Tibial nerve (tissue), 4 donors: Measurements from ENCODE around the gene MAPK14. TPM values are rescaled to one million over a fixed set of nuclear protein-coding genes. Genes with fewer than 3 reads are reported as not detected.

Source experiments
- DNase-seq, 2 donors: peaks; one replicate each; pipeline ENCODE4 v3.0.0-alpha.2; 2019; ENCODE audit warnings: low spot score in 2 of 2
- H3K27ac ChIP-seq, 4 donors: fragments of 200-600 bp; sonication (generic) in 3 of 4; one replicate each; pipeline ENCODE4 v1.5.1; 2017 to 2019; ENCODE audit warnings: mild to moderate bottlenecking in 1 of 4
- H3K27me3 ChIP-seq, 2 donors: fragments of 200-600 bp; sonication (generic) in 1 of 2; one replicate each; pipeline versions ENCODE4 v1.5.1 to v1.6.0; 2017 to 2019
- H3K36me3 ChIP-seq, 3 donors: fragments of 200-600 bp; sonication (generic); one replicate each; pipeline ENCODE4 v1.5.1; 2018 to 2019
- H3K4me1 ChIP-seq, 4 donors: fragments of 200-600 bp; sonication (generic) in 3 of 4; one replicate each; pipeline ENCODE4 v1.5.1; 2017 to 2019
- H3K4me3 ChIP-seq, 4 donors: fragments of 200-600 bp; sonication (generic) in 3 of 4; one replicate each; pipeline ENCODE4 v1.5.1; 2017 to 2019; ENCODE audit warnings: mild to moderate bottlenecking in 1 of 4, moderate library complexity in 1 of 4
- H3K9me3 ChIP-seq, 4 donors: fragments of 200-600 bp; sonication (generic) in 3 of 4; one replicate each; pipeline ENCODE4 v1.5.1; 2017 to 2019
- EP300 ChIP-seq, 2 donors: sonication (generic); formaldehyde crosslinking; IDR thresholded peaks; one replicate each; pipeline ENCODE4 v1.6.1; 2017; ENCODE audit warnings: antibody characterized with exemption in 2 of 2, mild to moderate bottlenecking in 1 of 2
- POLR2A ChIP-seq, 2 donors: fragments of 450-650 bp; IDR thresholded peaks; one replicate each; pipeline ENCODE4 v1.6.1; 2017; ENCODE audit warnings: antibody characterized with exemption in 2 of 2, mild to moderate bottlenecking in 2 of 2, moderate library complexity in 2 of 2
- WGBS, 2 donors: methylation state at CpG; one replicate each; pipeline ENCODE4 v1.1.5; 2018; 5-methylcytosine and 5-hydroxymethylcytosine counted together
- total RNA-seq, 4 donors: library from RNA; depleted of rRNA; stranded (reverse); fragments of >200 nt; gene quantifications; one replicate each; pipeline ENCODE4 v1.1.0, GENCODE V29; 2016
- TF ChIP-seq, protein P1 (sequence below), 5 experiments: fragments of 200-600 bp in 3 of 5; fragments of 450-650 bp in 2 of 5; sonication (generic) in 3 of 5; IDR thresholded peaks; one replicate each; pipeline ENCODE4 v1.5.1; 2016 to 2019; ENCODE audit warnings: antibody characterized with exemption in 5 of 5, mild to moderate bottlenecking in 3 of 5, moderate library complexity in 2 of 5

MAPK14 gene
- total RNA-seq, 4 donors from 2014 or later: 73.5 to 88.1 (median 83.2) TPM

DNA sequence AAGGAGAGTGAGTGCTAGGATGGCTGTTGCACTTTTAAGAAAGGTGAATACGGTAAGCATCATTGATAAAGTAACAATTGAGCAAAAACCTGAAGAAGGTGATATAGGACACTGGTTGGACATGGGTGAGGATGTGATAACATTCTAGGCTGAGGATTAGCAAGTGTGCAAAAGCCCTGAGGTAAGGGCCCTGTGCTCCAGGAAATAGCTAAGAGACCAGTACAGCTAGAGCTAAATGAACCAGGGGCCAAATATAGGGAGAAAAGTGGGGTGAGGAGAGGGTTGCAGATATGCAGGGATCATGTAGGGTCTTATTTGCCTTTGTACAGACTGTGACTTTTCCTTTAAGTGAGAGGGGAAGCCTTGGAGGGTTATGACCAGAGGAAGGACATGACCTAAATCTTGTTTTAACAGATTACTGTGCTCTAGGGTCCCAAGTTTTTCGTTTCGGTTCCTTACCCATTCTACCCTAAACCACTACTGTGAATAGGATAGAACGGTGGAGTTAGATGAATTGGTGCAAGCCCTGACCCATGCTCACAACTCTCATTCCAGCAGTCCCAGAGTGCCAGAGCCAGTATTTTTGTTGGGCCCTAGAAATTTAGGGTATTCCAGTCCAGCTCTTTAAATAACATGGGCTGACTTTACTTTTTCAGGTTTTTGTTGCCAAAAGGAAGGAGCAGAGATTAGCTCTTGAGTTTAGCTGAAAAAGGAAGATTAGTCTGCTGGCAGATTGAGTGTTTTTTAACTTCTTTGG is 10.7 kb downstream of the MAPK14 start:
- Histone ChIP-seq H3K4me1 (peaks cover 0 to 74% (median 28%) of the 10 kb centered on the region in 4 donors), H3K27ac (peak overlapping the region in 2 of 4 donors; percentile 29 to 39), H3K27me3 (no peaks in the 10 kb centered on the region), H3K36me3 (no peaks in the 10 kb centered on the region), H3K4me3 (no peak overlapping the region), H3K9me3 (no peaks in the 10 kb centered on the region)
- 43 to 46% methylated on average over 4 of the region's 4 CpGs for WGBS, 2 donors
- TF ChIP-seq EP300 (IDR thresholded peaks at IDR 0.05): no peak
- TF ChIP-seq POLR2A (IDR thresholded peaks at IDR 0.05): no peak
- TF ChIP-seq, protein P1, sequence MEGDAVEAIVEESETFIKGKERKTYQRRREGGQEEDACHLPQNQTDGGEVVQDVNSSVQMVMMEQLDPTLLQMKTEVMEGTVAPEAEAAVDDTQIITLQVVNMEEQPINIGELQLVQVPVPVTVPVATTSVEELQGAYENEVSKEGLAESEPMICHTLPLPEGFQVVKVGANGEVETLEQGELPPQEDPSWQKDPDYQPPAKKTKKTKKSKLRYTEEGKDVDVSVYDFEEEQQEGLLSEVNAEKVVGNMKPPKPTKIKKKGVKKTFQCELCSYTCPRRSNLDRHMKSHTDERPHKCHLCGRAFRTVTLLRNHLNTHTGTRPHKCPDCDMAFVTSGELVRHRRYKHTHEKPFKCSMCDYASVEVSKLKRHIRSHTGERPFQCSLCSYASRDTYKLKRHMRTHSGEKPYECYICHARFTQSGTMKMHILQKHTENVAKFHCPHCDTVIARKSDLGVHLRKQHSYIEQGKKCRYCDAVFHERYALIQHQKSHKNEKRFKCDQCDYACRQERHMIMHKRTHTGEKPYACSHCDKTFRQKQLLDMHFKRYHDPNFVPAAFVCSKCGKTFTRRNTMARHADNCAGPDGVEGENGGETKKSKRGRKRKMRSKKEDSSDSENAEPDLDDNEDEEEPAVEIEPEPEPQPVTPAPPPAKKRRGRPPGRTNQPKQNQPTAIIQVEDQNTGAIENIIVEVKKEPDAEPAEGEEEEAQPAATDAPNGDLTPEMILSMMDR (IDR thresholded peaks at IDR 0.05): no peak
- no peak for DNase-seq

DNA sequence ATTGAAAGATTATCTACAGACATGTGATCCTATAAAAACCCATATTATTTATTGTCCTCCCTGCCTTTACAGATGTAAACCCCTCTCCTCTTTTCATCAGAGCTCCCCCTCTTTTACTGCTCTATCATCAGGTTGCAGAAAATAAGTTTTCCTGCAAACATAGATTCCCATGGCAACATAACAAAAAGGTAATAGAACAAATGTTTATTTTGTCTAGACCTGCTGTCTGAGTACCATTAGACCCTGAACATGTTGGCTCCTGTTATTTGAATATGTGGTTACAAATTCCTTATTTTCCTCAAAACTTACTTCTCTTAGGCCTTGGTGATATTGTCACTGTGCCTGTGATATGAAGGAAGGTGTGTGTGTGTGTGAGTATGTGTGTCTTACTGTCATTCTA is 11.5 kb downstream of the MAPK14 start:
- H3K4me1 ChIP-seq: peaks cover 0 to 69% (median 24%) of the 10 kb centered on the region in 4 donors
- no peaks in the 10 kb centered on the region for H3K27me3 ChIP-seq
- no peak for DNase-seq
- no peak overlapping the region for H3K4me3 ChIP-seq
- no peaks in the 10 kb centered on the region for H3K36me3 ChIP-seq
- H3K27ac ChIP-seq: peak overlapping the region in 1 of 4 donors; percentile 29
- no peaks in the 10 kb centered on the region for H3K9me3 ChIP-seq
- no peak for TF ChIP-seq POLR2A (IDR thresholded peaks at IDR 0.05)
- TF ChIP-seq EP300 (IDR thresholded peaks at IDR 0.05): no peak
- TF ChIP-seq, protein P1 (IDR thresholded peaks at IDR 0.05): no peak

DNA sequence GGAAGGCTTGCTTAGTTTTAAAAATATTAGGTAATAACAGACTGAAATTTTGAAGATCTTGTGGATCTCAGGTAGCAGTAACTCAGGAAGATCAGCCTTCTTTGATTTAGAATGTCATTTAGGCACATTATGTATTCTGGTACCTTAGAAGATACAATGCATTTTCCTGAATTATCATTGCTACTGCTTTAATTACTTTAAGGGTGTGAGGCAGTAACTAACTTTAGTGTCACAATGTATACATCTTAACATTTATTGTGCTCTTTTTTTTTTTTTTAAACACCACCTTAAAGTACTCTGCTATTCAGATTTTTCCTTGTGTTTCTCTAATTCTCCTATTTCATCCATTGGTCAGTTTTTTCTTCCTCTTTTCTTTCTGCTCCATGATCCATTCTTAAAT is 13.3 kb downstream of the MAPK14 start:
- H3K9me3 ChIP-seq: no peaks in the 10 kb centered on the region
- H3K36me3 ChIP-seq: no peaks in the 10 kb centered on the region
- no peak for DNase-seq
- peaks cover 0 to 65% (median 23%) of the 10 kb centered on the region in 4 donors for H3K4me1 ChIP-seq
- no peak overlapping the region for H3K4me3 ChIP-seq
- TF ChIP-seq POLR2A (IDR thresholded peaks at IDR 0.05) (no peak), EP300 (IDR thresholded peaks at IDR 0.05) (no peak)
- TF ChIP-seq, protein P1 (IDR thresholded peaks at IDR 0.05): no peak
- no peaks in the 10 kb centered on the region for H3K27me3 ChIP-seq
- no peak overlapping the region for H3K27ac ChIP-seq

DNA sequence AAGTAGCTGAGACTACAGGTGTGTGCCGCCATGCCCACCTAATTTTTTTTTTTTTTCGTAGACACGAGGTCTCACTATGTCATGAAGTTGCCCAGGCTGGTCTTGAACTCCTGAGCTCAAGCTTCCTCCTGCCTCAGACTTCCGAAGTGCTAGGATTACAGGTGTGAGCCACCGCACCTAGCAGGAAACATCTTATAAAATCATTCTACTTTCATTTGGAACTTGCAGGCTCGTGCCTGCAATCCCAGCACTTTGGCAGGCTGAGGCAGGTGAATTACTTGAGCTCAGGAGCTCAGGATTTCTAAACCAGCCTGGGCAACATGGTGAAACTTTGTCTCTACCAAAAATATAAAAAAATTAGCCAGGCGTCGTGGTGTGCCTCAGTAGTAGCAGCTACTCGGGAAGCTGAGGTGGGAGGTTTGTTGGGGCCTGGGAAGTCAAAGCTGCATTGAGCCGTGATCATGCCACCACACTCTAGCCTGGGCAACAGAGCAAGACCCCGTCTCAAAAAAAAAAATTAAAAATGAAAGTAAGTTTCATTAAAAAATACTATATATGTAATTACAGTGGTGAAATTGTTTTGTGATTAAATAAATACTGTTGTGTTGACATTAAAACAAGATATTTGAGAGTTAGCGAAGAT is 15.1 kb downstream of the MAPK14 start:
- Histone ChIP-seq H3K4me1 (peaks cover 0 to 66% (median 24%) of the 10 kb centered on the region in 4 donors), H3K27ac (no peak overlapping the region), H3K9me3 (no peaks in the 10 kb centered on the region), H3K27me3 (no peaks in the 10 kb centered on the region), H3K36me3 (no peaks in the 10 kb centered on the region), H3K4me3 (no peak overlapping the region)
- DNase-seq: no peak
- 94 to 97% methylated on average over 12 of the region's 12 CpGs for WGBS, 2 donors
- TF ChIP-seq EP300 (IDR thresholded peaks at IDR 0.05) (no peak), POLR2A (IDR thresholded peaks at IDR 0.05) (no peak)
- TF ChIP-seq, protein P1 (IDR thresholded peaks at IDR 0.05): no peak

DNA sequence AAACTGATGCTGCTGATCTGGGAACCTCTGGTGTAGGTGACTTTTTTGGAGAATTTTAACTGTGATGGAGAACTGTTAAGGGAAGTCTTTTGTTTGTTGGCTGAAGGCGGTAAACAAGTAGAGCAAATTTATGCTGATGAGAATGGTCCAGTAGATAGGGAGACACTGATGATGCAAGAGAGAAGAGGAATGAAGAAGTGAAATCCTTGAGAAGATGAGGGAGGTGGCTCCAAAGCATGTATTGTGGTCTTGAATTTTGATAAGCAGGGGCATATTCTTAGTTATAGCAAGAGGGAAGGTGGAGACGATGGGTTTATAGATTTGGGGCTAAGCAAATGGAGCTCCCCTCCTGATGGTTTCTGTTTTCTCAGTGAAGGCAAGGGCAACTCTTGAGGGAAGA is 22.0 kb downstream of the MAPK14 start:
- Histone ChIP-seq H3K27me3 (no peaks in the 10 kb centered on the region), H3K4me3 (no peak overlapping the region), H3K27ac (no peak overlapping the region), H3K36me3 (peaks cover 0 to 7% (median 0%) of the 10 kb centered on the region in 3 donors), H3K4me1 (peaks cover 0 to 65% (median 20%) of the 10 kb centered on the region in 4 donors), H3K9me3 (no peaks in the 10 kb centered on the region)
- DNase-seq: no peak
- TF ChIP-seq POLR2A (IDR thresholded peaks at IDR 0.05) (no peak), EP300 (IDR thresholded peaks at IDR 0.05) (no peak)
- TF ChIP-seq, protein P1 (IDR thresholded peaks at IDR 0.05): no peak
- WGBS, 2 donors: 90 to 94% methylated on average over 2 of the region's 2 CpGs
